H7 (cell line): ENCODE data around the gene DENND6B. TPM values are rescaled to one million over a fixed set of nuclear protein-coding genes. Genes with fewer than 3 reads are reported as not detected.

ENCODE experiments used
- DNase-seq: peaks from one replicate; pipeline ENCODE4 v3.0.0; 2012
- H3K27me3 ChIP-seq: 2 replicates; pipeline ENCODE4 v1.6.0; 2011; ENCODE audit warnings: mild to moderate bottlenecking, low read length; ENCODE audit not compliant: control insufficient read depth, insufficient read depth
- H3K36me3 ChIP-seq: replicated peaks from 2 replicates; pipeline ENCODE4 v1.5.1; 2011; ENCODE audit warnings: low read length; ENCODE audit not compliant: control insufficient read depth, insufficient read depth
- H3K4me3 ChIP-seq: 2 replicates; pipeline ENCODE4 v1.5.1; 2011; ENCODE audit warnings: low read depth, mild to moderate bottlenecking, control low read depth, low read length, moderate library complexity; ENCODE audit not compliant: insufficient read depth
- total RNA-seq: library from RNA; depleted of rRNA; stranded (reverse); fragments of >200 nt; shearing (Covaris generic); gene quantifications from 2 replicates; pipeline ENCODE4 v1.2.3, GENCODE V29; 2014; rRNA removed

DENND6B gene
- total RNA-seq, 1 experiment from 2014 or later, result 0.52 TPM

GRCh38 chr22:50264104-50264745 is 62.6 kb downstream of the DENND6B start:
- DNase-seq, result no peak
- H3K4me3 ChIP-seq, result no peak overlapping the region
- H3K27me3 ChIP-seq, result peaks cover 47% of the 10 kb centered on the region
- H3K36me3 ChIP-seq, result no peaks in the 10 kb centered on the region

GRCh38 chr22:50262973-50263617 is 63.7 kb downstream of the DENND6B start:
- DNase-seq, result no peak
- Histone ChIP-seq H3K27me3 (peaks cover 36% of the 10 kb centered on the region), H3K4me3 (no peak overlapping the region), H3K36me3 (no peaks in the 10 kb centered on the region)

- Histone ChIP-seq H3K4me3 (no peak overlapping the region), H3K27me3 (peaks cover 31% of the 10 kb centered on the region), H3K36me3 (no peaks in the 10 kb centered on the region)
- DNase-seq, result no peak
Measured at GRCh38 chr22:50262460-50262911, 64.3 kb downstream of the DENND6B start.

- peak; percentile 98 for DNase-seq
- Histone ChIP-seq H3K36me3 (no peaks in the 10 kb centered on the region), H3K4me3 (peak within 1 kb of the TSS; percentile 62), H3K27me3 (peaks cover 24% of the 10 kb centered on the region)
Measured at GRCh38 chr22:50261615-50262459, 65.0 kb downstream of the DENND6B start, which contains the start of gene MAPK12. TSS of gene MAPK12 (minus strand) at chr22:50261683. CDS start at chr22:50261509, 174 bp downstream.

GRCh38 chr22:50260801-50261614 is 65.8 kb downstream of the DENND6B start:
- Histone ChIP-seq H3K27me3 (peaks cover 18% of the 10 kb centered on the region), H3K36me3 (no peaks in the 10 kb centered on the region), H3K4me3 (peak overlapping the region; percentile 62)
- DNase-seq, result peak; percentile 87

- Histone ChIP-seq H3K4me3 (peak overlapping the region; percentile 62), H3K27me3 (peaks cover 18% of the 10 kb centered on the region), H3K36me3 (no peaks in the 10 kb centered on the region)
- no peak for DNase-seq
Measured at GRCh38 chr22:50260434-50260800, 66.4 kb downstream of the DENND6B start.

GRCh38 chr22:50259302-50259701 is 67.5 kb downstream of the DENND6B start:
- no peaks in the 10 kb centered on the region for H3K36me3 ChIP-seq
- peaks cover 18% of the 10 kb centered on the region for H3K27me3 ChIP-seq
- no peak overlapping the region for H3K4me3 ChIP-seq
- DNase-seq, result no peak

Other genes starting within 250 kb of the DENND6B start
- 0.14 TPM in 1 of 2 replicates, not detected in the other for gene MLC1, start 241.6 kb downstream of the DENND6B start, total RNA-seq
- not detected in 2 replicates for gene MOV10L1, start 237.0 kb downstream of the DENND6B start, total RNA-seq
- 2.2 and 2.6 TPM in 2 replicates for gene PANX2, start 156.3 kb downstream of the DENND6B start, total RNA-seq
- 83.1 and 84.6 TPM in 2 replicates for gene TRABD, start 141.1 kb downstream of the DENND6B start, total RNA-seq
- gene SELENOO, start 126.0 kb downstream of the DENND6B start, total RNA-seq, result 27.8 and 29.9 TPM in 2 replicates
- gene TUBGCP6, start 82.0 kb downstream of the DENND6B start, total RNA-seq, result 24.0 and 31.6 TPM in 2 replicates
- gene HDAC10, start 75.7 kb downstream of the DENND6B start, total RNA-seq, result 15.7 and 22.4 TPM in 2 replicates
- 21.2 and 23.8 TPM in 2 replicates for gene MAPK12, start 65.3 kb downstream of the DENND6B start, total RNA-seq
- gene MAPK11, start 56.6 kb downstream of the DENND6B start, total RNA-seq, result 1.4 and 2.4 TPM in 2 replicates
- gene PLXNB2, start 19.4 kb downstream of the DENND6B start, total RNA-seq, result 33.4 and 39.8 TPM in 2 replicates
- 47.0 and 48.7 TPM in 2 replicates for gene PPP6R2, start 16.3 kb upstream of the DENND6B start, total RNA-seq
- gene SBF1, start 148.0 kb upstream of the DENND6B start, total RNA-seq, result 53.8 and 64.4 TPM in 2 replicates
- 3.0 and 3.2 TPM in 2 replicates for gene ADM2, start 154.5 kb upstream of the DENND6B start, total RNA-seq
- gene MIOX, start 159.8 kb upstream of the DENND6B start, total RNA-seq, result not detected in 2 replicates
- 19.0 and 28.1 TPM in 2 replicates for gene LMF2, start 180.7 kb upstream of the DENND6B start, total RNA-seq
- gene NCAPH2, start 181.2 kb upstream of the DENND6B start, total RNA-seq, result 74.1 and 86.5 TPM in 2 replicates
- 1.2 TPM in 1 of 2 replicates, not detected in the other for gene SCO2, start 198.6 kb upstream of the DENND6B start, total RNA-seq
- gene TYMP, start 203.0 kb upstream of the DENND6B start, total RNA-seq, result 0.55 and 1.1 TPM in 2 replicates
- gene KLHDC7B, start 218.9 kb upstream of the DENND6B start, total RNA-seq, result not detected in 2 replicates
- gene SYCE3, start 235.9 kb upstream of the DENND6B start, total RNA-seq, result not detected in 2 replicates